Stimulated activated CD4-positive, alpha-beta T cell treated with anti-CD3 and anti-CD28 coated beads, Interleukin-2, amount 100 ng/mL, for 24 hours (primary cell): Measurements from ENCODE around the gene POT1.
"Not testable (repeated sequence)": the region's sequence is repeated elsewhere in the genome, so short reads cannot be mapped to it uniquely, and the experiment has no call there.

Source experiments
- DNase-seq, 2 donors: peaks; one replicate each; pipeline ENCODE4 v3.0.0-alpha.2; 2020

The POT1 gene, protein sequence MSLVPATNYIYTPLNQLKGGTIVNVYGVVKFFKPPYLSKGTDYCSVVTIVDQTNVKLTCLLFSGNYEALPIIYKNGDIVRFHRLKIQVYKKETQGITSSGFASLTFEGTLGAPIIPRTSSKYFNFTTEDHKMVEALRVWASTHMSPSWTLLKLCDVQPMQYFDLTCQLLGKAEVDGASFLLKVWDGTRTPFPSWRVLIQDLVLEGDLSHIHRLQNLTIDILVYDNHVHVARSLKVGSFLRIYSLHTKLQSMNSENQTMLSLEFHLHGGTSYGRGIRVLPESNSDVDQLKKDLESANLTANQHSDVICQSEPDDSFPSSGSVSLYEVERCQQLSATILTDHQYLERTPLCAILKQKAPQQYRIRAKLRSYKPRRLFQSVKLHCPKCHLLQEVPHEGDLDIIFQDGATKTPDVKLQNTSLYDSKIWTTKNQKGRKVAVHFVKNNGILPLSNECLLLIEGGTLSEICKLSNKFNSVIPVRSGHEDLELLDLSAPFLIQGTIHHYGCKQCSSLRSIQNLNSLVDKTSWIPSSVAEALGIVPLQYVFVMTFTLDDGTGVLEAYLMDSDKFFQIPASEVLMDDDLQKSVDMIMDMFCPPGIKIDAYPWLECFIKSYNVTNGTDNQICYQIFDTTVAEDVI

DNA sequence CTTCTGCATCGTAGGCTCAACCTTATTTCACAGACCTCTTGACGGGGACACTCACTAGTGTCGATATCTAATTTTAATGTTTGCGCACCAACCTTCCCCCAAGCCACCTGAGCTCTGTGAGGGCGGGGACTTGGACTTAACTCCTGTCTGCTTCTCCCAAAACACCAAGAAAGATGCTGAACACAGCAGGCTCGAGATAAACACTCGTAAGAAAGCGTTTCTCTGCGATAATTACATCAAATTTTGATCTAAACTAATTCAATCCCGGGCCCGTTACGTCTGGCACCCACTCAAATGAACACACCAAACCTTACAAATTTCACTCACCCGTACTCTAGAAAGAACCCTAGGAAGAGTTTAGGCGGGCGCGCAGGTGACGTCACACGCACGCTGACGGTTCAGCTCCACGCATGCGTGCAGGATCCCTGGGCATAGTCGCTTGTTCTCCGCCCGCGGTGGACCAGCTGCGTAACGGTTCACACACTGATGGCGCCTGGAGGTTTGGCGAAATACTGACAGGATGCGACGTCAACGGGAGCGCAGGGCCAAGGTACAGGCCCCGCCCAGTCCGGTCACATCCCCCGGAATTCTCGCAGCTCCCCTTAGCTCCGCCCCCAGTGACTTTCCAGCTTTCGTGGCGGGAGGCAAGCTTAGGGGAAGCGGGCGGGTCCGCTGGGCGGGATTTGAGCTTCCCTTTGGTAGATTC lies at the start of gene POT1:
TSS of gene POT1 (minus strand) at position 359 of the 706 bp plus-strand sequence. CDS start 32,652 bp downstream, outside the sequence.
- DNase-seq: peak; percentile 97 to 98

DNA sequence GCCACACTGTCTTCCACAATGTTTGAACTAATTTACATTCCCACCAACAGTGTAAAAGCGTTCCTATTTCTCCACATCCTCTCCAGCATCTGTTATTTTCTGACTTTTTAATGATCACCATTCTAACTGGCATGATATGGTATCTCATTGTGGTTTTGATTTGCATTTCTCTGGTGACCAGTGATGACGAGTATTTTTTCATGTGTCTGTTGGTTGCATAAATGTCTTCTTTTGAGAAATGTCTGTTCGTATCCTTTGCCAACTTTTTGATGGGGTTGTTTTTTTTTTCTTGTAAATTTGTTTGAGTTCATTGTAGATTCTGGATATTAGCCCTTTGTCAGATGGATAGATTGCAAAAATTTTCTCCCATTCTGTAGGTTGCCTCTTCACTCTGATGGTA lies 45.5 kb upstream of the POT1 start:
- not testable (repeated sequence) for DNase-seq

DNA sequence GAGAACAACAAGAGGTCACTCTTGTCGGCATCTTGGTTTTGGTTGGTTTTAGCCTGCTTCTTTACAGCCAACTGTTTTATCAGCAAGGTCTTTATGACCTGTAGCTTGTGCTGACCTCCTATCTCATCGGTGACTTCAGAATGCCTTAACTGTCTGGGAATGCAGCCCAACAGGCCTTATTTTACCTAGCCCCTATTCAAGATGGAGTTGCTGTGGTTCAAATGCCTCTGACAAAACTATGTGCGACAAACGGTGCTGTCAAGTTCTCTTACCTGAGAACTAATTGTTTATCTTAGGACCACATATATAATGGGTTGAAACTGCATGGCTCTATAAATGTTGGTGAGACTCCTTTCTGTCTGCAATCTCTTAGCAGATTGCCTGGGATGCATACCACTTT lies 35.9 kb upstream of the POT1 start:
- no peak for DNase-seq

DNA sequence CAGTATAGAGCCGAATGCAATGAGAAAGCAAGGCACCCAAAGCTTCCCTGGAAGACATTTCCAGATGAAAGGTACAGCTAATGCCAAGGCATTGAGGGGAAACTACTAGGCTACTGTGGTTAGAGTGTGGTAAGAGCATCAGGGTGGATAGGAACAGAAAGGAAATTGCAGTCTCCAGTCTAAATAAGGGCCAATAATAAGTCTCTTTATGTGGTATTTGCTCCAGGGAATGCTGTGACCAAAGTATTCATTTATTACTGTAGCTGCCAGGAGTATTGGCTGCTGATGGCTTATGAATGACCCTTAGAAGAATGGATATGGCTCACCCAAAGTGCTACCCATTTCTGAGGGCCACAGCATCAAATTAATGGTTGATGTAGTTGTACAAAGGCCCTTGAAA lies 30.1 kb upstream of the POT1 start:
- no peak for DNase-seq

DNA sequence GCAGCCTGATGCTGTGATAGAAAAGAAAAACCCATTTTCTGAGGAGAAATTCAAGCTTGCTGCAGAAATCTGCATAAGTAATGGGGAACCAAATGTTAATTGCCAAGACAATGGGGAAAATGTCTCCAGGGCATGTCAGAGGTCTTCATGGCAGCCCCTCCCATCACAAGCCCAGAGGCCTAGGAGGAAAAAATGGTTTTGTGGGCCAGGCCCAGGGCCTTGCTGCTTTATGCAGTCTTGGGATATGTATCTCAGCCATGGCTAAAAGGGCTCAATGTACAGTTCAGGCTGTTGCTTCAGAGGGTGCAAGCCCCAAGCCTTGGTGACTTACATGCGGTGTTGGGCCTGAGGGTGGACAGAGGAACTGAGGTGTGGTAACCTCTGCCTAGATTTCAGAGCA lies 28.3 kb upstream of the POT1 start:
- DNase-seq: not testable (repeated sequence)

DNA sequence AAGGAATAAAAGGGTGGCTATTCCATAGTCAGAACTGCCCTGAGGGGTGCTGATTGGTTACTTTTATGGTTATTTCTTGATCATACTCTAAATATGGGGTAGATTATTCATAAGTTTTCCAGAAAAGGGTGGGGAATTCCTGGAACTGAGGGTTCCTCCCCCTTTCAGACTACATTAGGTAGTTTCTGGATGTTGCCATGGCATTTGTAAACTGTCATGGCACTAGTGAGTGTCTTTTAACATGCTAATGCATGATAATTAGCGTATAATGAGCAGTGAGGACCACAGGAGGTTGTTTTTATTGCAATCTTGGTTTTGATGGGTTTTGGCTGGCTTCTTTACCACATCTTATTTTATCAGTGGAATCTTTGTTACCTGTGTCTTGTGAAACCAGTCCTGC lies 26.5 kb upstream of the POT1 start:
- DNase-seq: no peak

DNA sequence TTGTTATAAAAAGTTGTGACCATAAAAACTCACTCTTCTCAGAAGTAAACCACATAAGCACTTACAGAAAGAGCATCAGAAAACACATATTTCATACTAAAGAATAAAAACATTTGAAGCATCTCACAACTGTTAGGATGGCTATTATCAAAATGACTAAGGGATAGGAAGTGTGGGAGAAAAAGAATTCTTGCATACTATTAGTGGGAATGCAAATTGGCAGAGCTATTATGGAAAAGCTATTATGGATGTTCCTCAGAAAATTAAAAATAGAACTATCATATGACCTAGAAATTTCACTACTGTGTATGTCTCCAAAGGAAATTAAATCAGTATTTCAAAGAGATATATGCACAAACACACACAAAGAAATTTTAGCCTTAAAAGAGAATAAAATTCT lies 25.2 kb upstream of the POT1 start:
- DNase-seq: no peak

DNA sequence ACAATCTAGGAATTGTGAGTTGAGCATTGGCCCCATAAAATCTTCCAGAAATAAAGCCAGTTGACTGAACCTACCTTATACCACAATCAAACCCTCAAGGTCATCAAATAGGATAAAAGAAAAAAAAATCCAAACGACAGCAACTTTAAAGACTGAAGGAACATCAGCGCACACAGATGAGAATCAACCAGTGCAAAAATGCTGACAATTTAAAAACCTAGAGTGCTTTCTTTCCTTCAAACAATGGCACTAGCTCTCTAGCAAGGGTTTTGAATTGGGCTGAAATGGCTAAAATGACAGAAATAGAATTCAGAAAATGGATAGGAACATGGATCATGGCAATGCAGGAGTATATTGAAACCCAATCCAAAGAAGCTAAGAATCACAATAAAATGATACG lies 16.1 kb upstream of the POT1 start:
- no peak for DNase-seq

DNA sequence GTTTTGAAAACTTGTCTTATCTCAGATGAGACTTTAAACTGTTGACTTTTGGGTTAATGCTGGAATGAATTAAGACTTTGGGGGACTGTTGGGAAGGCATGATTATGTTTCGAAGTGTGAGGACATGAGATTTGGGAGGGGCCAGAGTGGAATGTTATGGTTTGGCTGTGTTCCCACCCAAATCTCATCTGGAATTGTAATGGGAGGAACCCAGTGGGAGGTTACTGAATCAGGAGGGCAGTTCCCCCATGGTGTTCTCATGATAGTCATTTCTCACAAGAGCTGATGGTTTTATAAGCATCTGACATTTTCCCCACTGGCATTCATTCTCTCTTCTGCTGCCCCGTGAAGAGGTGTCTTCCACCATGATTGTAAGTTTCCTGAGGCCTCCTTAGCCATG lies 13.8 kb upstream of the POT1 start:
- DNase-seq: no peak

DNA sequence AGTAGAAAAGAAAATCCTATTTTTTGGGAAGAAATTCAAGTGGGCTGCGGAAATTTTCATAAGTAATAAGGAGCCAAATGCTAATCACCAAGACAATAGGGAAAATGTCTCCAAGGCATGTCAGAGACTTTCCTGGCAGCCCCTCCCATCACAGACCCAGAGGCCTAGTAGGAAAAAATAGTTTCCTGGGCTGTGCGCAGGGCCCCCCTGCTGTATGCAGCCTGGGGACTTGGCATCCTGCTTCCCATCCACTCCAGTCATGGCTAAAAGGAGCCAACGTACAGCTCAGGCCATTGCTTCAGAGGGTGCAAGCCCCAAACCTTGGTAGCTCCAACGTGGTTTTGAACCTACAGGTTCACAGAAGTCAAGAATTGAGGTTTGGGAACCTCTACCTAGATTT lies 12.8 kb upstream of the POT1 start:
- no peak for DNase-seq

DNA sequence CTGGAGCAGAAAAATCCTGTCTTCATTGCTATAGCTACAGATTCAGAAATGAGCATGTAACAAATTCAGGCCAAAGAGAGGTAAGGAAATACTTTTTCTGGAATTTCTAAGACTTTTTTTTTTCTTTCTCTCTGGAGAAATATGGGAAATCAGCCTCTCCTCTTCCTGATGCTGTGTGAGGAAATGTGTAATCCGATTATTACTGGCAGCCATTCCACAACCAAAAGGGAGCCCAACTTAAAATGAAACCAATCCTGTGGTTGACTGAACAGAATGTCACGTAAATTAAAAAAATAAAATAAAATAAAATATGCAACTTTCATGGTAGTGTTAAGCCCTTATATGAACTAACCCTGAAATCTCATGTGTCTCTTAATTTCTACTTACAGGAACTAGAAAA lies 10.7 kb upstream of the POT1 start:
- no peak for DNase-seq

DNA sequence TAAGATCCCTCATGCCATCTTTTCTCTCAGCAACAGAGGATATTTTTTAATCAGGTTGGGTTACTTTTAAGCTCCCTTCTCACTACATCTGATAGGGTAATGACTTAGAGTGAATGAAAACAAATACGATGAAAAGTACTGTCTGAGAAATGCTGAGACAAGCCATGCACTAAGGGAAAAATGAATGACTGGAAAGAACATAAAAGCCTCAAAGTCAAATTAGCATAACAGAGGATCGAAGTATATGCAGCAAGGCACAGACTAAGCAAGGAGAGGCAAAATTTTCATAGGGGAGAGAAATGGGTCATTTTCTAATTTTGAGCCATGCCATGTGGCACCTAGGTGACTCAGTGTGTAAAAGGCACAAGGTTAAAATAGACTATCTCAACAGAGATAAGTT lies 8.5 kb upstream of the POT1 start:
- no peak for DNase-seq

DNA sequence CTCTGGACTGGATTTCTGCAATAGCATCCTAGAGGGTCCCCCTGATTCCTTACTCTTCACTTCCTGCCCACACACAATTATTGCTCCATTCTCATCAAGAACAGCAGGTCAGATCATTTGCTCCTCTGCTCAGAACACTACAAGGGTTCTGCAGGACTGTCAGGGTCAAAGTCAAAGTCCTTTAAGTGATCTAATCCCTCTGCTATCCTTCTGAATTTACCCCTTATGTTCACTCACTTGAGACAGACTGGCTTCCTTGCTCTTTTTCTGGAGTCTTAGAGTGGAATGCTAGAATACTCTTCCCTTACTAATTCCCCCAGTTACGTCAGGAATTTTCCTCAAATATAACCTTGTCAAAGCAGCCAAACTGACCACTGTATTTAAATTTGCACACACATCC lies 7.5 kb upstream of the POT1 start:
- DNase-seq: no peak

DNA sequence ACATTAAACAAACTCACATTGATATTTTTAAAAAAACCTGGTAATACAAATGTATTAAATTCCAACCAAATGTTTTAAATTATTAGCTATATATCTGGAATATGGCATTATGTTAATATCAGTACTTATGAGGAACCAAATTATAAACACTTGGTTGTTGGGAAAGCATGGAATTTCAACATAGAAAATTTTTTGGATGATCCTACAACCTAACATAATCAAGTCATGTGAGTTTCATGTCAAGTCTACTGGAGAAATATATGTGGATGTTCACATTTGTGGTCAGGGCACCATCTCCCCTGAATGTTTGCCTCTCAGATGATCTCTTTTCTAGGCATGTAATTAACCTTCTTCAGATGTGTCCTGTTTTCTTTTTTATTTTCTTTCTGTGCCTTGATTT lies 5.2 kb upstream of the POT1 start:
- no peak for DNase-seq

DNA sequence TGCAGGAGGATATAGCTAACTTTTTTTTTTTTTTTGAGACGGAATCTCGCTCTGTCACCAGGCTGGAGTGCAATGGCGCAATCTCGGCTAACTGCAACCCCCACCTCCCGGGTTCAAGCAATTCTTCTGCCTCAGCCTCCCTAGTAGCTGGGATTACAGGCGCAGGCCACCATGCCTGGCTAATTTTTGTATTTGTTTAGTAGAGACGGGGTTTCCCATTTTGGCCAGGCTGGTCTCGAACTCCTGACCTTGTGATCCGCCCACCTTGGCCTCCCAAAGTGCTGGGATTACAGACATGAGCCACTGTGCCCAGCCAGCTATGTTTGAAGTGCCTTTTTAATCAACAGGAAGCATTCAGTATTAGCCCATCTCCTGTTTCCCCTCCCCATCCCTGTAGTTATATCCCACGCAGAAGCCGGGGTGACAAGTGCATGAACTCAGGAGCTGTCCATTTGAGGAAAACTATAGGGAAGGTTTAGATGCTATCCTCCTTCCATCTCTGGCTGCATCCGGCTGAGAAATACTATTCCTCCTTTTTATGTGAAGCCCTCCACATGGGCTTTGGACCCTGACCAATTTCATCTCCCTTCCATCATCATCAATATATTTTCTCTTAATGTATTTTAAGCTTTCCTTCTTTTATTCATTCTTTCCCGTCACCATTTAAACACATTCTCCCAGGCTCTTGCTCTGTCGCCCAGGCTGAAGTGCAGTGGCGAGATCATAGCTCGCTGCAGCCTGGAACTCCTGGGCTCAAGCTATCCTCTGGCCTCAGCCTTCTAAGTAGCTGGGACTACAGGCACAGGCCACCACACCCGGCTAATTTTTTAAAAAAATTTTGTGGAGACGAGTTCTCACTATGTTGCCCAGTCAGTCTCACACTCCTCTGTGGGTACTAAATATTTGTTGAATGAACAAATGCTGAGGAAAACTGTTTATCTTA lies 1.3 kb upstream of the POT1 start:
- DNase-seq: no peak

DNA sequence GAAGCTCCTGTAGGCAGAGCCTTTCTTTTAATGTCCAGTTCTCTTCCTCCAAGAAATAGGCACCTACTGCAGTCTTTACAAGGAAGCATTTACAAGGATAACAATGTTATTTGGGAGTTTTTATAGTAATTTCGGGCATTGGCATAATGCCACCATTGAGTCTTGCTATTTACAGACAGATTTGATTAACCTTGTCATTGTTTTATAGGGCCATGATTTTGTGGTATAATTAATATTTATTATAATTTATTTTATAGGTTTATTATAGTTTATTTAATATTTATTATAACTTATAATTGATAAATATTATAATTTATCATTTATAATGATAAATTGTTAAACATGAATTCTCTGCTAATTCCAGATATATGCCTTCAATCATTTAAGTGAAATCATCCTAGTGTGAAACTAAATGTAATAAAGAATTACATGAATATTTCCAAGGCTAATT lies 573 bp upstream of the POT1 start:
- DNase-seq: no peak

DNA sequence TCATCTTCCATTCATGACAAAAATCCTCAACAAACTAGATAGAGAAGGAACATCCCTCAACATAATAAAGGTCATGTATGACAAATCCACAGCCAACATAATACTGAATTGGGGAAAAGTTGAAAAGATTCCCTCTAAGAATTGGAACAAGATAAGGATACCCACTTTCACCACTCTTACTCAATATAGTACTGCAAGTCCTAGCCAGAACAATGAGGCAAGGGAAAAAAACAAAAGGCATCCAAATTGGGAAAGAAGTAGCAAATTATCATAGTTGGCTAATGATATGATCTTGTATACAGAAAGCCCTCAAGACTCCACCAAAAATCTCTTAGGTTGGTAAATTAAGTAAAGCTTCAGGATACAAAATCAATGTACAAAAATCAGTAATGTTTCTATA lies 4.7 kb downstream of the POT1 start:
- DNase-seq: no peak

DNA sequence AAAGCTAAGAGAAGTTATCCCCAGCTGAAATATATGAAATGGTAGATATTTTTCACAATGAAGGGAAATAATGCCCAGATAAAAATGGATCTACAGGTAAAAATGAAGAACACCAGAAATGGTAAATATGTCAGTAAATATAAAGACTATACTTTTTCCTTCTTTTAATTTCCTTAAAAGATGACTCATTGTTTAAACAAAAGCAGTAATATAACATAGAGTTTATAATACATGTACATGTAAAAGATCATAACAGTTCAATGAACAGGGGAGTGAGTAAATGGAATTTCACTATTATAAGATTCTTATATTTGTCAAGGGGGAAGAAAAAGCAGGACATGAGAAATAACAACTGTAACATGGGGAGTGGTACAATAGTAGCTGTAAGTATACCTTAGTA lies 7.4 kb downstream of the POT1 start:
- DNase-seq: no peak

DNA sequence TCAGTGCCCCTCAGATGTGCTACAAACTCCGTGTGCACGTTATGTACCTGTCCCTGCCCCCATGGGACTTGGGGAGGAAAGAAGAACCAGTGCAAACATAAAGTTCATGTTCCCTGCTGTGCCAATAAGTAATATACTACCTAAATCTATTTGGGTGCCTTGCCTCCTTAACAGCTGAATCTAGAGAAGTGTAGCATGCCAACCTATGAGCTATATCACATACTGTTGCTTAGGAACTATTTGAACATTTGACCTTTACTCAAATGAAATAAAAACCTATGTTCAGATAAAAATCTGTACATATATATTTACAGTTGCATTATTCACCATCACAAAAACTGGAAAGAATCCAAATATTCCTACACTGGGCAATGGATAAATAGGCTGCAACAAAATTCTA lies 9.8 kb downstream of the POT1 start:
- DNase-seq: no peak

DNA sequence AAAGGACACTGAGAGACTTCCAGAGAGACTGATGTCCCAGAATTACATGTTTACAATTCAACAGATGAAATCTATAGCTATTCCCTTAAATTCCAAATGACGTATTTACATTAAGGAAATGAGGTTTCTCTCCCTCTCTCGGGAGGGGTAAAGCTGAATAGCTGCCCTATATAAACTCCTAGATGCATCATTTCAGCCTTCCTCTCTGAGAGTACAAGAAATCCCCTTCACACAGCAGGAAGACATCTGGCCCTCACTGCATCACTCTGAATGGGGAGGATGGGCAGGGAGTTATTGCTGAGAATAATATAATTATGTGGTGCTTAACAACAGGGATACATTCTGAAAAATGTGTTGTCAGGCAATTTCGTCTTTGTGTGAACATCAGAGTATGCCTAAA lies 11.0 kb downstream of the POT1 start:
- DNase-seq: no peak

DNA sequence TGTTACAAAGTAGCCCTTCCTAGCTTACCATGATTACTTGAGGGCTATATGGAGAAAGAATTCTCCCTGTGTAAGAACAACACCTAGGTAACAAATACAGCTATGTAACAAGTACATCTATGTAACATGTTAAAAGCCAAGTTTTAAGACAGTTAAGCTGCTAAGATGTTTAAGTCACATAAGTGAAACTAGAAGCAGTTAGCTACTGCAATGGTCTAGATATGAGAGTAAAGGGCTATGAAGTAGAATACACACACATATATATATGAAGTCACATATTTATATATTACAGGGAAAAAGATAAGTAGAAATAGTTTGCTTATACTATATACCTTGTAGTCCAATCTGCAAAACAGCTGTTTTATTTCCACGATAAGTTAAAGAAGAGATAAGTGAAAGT lies 14.4 kb downstream of the POT1 start:
- DNase-seq: no peak

DNA sequence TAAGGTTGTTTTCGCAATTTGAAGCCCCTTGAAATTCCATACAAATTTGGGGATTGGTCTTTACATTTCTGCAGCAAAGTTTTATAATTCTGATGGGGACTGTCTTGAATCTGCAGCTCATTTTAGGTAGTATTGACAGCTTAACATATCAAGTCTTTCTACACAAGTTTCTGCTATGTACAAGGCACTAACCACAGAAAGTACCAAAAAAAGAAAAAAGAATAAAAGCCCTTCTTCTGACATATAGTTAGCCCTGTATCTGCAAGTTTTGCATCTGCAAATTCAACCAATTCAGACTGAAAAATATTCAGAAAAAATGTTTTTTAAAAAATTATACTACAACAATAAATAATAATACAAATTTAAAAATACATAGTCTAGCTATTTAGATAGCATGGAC lies 15.3 kb downstream of the POT1 start:
- DNase-seq: no peak

DNA sequence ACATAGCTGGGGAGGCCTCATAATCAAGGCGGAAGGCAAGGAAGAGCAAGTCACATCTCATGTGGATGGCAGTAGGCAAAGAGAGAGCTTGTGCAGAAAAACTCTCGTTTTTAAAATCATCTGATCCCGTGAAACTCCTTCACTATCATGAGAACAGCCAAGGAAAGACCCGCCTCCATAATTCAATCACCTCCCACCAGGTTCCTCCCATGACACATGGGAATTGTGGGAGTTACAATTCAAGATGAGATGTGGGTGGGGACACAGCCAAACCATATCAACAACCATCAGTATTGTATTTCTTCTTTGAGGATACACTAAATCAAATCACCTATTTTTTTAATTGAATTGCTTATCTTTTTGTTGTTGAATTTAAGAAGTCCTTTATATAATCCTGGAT lies 16.7 kb downstream of the POT1 start:
- DNase-seq: no peak
